Neuronal stem cell (in vitro differentiated cells): ENCODE data around the gene DNAH2.

Experiments used
- DNase-seq: peaks from one replicate; pipeline ENCODE4 v3.0.0-alpha.2; 2013; ENCODE audit warnings: low spot score
- H2AFZ ChIP-seq: one replicate; pipeline ENCODE4 v1.6.1; 2013; ENCODE audit warnings: mild to moderate bottlenecking, low read length, inconsistent platforms
- H2AK5ac ChIP-seq: 2 replicates; pipeline ENCODE4 v1.6.1; 2013; ENCODE audit warnings: low read depth, mild to moderate bottlenecking, inconsistent platforms, low read length, moderate library complexity, mixed read lengths
- H2BK120ac ChIP-seq: 2 replicates; pipeline ENCODE4 v1.6.1; 2013; ENCODE audit warnings: low read depth, mild to moderate bottlenecking, inconsistent platforms, low read length, moderate library complexity, mixed read lengths
- H2BK12ac ChIP-seq: one replicate; pipeline ENCODE4 v1.6.1; 2013; ENCODE audit warnings: low read length, inconsistent platforms
- H2BK15ac ChIP-seq: 2 replicates; pipeline ENCODE4 v1.6.1; 2013; ENCODE audit warnings: mild to moderate bottlenecking, low read length, inconsistent platforms, mixed read lengths
- H2BK5ac ChIP-seq: one replicate; pipeline ENCODE4 v1.6.1; 2013; ENCODE audit warnings: inconsistent platforms, mild to moderate bottlenecking, low read length, moderate library complexity
- H3K14ac ChIP-seq: one replicate; pipeline ENCODE4 v1.6.1; 2013; ENCODE audit warnings: low read length, inconsistent platforms
- H3K18ac ChIP-seq: 2 replicates; pipeline ENCODE4 v1.6.1; 2013; ENCODE audit warnings: low read length, inconsistent platforms
- H3K23ac ChIP-seq: 2 replicates; pipeline ENCODE4 v1.6.1; 2013; ENCODE audit warnings: low read depth, mild to moderate bottlenecking, mixed read lengths, low read length, inconsistent platforms; ENCODE audit not compliant: poor library complexity
- H3K27ac ChIP-seq: replicated peaks from 3 replicates; pipeline ENCODE4 v1.5.1; 2013; ENCODE audit warnings: low read length, inconsistent platforms
- H3K27me3 ChIP-seq, 3 experiments: 2 replicates each; pipeline ENCODE4 v1.6.1; 2013; ENCODE audit warnings: low read length in 3 of 3, mild to moderate bottlenecking in 2 of 3, inconsistent platforms in 1 of 3, low read depth in 1 of 3, mixed read lengths in 1 of 3, moderate library complexity in 1 of 3; ENCODE audit not compliant: control insufficient read depth in 3 of 3, insufficient read depth in 3 of 3
- H3K36me3 ChIP-seq, 2 donors: replicated peaks in 1 of 2; 2 replicates each; pipeline ENCODE4 v1.6.1; 2013; ENCODE audit warnings: low read length in 2 of 2; ENCODE audit not compliant: control insufficient read depth in 2 of 2, insufficient read depth in 2 of 2
- H3K4ac ChIP-seq: 2 replicates; pipeline ENCODE4 v1.6.1; 2013; ENCODE audit warnings: inconsistent platforms, mild to moderate bottlenecking, low read length, moderate library complexity
- H3K4me1 ChIP-seq, 2 donors: 1 replicate in 1 of 2; 2 replicates in 1 of 2; pipeline ENCODE4 v1.6.1; 2013; ENCODE audit warnings: low read length in 2 of 2, low read depth in 1 of 2; ENCODE audit not compliant: control insufficient read depth in 2 of 2, insufficient read depth in 1 of 2
- H3K4me2 ChIP-seq: one replicate; pipeline ENCODE4 v1.6.1; 2013; ENCODE audit warnings: mild to moderate bottlenecking, low read length, inconsistent platforms; ENCODE audit not compliant: insufficient read depth, poor library complexity, severe bottlenecking
- H3K4me3 ChIP-seq, 2 donors: 2 replicates each; pipeline ENCODE4 v1.5.1; 2013; ENCODE audit warnings: low read length in 2 of 2, mild to moderate bottlenecking in 2 of 2, inconsistent platforms in 1 of 2, moderate library complexity in 1 of 2
- H3K79me1 ChIP-seq: one replicate; pipeline ENCODE4 v1.6.1; 2013; ENCODE audit warnings: low read depth, mild to moderate bottlenecking, inconsistent platforms, low read length, moderate library complexity
- H3K9ac ChIP-seq: one replicate; pipeline ENCODE4 v1.6.1; 2013; ENCODE audit warnings: mild to moderate bottlenecking, low read depth, low read length, inconsistent platforms; ENCODE audit not compliant: poor library complexity
- H3K9me3 ChIP-seq, 2 donors: replicated peaks in 1 of 2; 2 replicates each; pipeline versions ENCODE3 to v1.6.1; 2013; ENCODE audit warnings: low read length in 2 of 2, mild to moderate bottlenecking in 2 of 2, inconsistent platforms in 1 of 2, low read depth in 1 of 2, mixed read lengths in 1 of 2, moderate library complexity in 1 of 2; ENCODE audit not compliant: control insufficient read depth in 2 of 2, insufficient read depth in 1 of 2
- H4K8ac ChIP-seq: one replicate; pipeline ENCODE4 v1.6.1; 2013; ENCODE audit warnings: low read depth, mild to moderate bottlenecking, inconsistent platforms, low read length, moderate library complexity
- H4K91ac ChIP-seq: one replicate; pipeline ENCODE4 v1.6.1; 2013; ENCODE audit warnings: low read length, low read depth, mild to moderate bottlenecking, inconsistent platforms; ENCODE audit not compliant: poor library complexity
- WGBS, 2 donors: extraction: QIAGEN DNeasy Blood & Tissue Kit; methylation state at CpG; one replicate each; pipeline ENCODE4 v1.1.7; 2013; ENCODE audit warnings: missing lambda C conversion rate in 2 of 2, mixed read lengths in 1 of 2; ENCODE audit not compliant: insufficient read length in 2 of 2, insufficient replicate concordance in 1 of 2; ENCODE audit errors: extremely low coverage in 2 of 2; 5-methylcytosine and 5-hydroxymethylcytosine counted together

Gene DNAH2

DNA sequence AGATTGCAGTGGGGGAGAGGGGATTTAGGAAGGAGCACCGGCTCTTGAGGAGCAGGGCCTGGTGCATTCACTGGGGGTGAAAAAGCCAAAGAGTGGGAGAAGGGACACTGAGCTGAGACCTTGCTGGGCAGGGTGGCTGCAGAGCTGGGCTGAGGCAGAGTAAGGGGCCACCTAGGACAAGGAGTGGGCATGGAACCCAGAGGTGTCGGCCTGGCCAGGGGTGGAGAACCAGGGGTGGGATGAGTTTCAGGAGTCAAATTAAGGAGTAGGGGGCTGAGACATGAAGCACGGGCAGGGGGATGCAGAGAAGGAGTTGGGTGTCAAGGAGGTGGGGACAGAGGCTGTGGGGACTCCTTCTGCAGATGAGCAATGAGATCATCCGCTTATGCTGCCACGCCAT is 20.1 kb downstream of the DNAH2 start:
- no peak overlapping the region for H2AFZ ChIP-seq
- H3K36me3 ChIP-seq: no peaks in the 10 kb centered on the region
- H3K9me3 ChIP-seq: no peaks in the 10 kb centered on the region
- H3K27me3 ChIP-seq: peaks cover 0 to 34% (median 0%) of the 10 kb centered on the region in 3 experiments
- no CpG with 5 or more reads among the region's 5 CpGs for WGBS, 2 donors
- no peaks in the 10 kb centered on the region for H3K4me1 ChIP-seq
- H3K4me3 ChIP-seq: no peak overlapping the region
- no peak for DNase-seq
- H3K4ac ChIP-seq: no peak overlapping the region
- no peak overlapping the region for H4K8ac ChIP-seq
- H2BK15ac ChIP-seq: no peak overlapping the region
- no peak overlapping the region for H4K91ac ChIP-seq
- no peaks in the 10 kb centered on the region for H3K79me1 ChIP-seq
- H3K4me2 ChIP-seq: no peak overlapping the region
- H2BK120ac ChIP-seq: no peak overlapping the region
- no peak overlapping the region for H2AK5ac ChIP-seq
- H3K27ac ChIP-seq: no peak overlapping the region
- no peak overlapping the region for H3K18ac ChIP-seq
- no peak overlapping the region for H2BK5ac ChIP-seq
- no peak overlapping the region for H2BK12ac ChIP-seq
- no peak overlapping the region for H3K23ac ChIP-seq
- no peak overlapping the region for H3K14ac ChIP-seq
- no peak overlapping the region for H3K9ac ChIP-seq

DNA sequence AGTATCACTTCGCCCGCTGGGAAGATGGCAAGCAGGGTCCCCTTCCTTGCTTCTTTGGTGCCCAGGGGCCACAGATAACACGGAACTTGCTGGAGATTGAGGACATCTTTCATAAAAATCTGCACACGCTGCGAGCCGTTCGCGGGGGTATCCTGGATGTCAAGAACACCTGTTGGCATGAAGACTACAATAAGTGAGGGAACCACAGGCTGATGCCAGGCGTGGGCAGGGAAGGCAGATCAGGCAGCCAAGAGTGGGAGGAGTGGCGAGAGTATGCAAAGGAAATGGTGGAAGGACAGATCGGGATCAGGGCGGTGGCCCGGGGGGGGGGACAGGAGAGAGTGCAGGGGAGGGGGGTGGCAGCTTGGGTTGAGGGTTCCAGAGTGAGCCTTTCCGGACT is 22.2 kb downstream of the DNAH2 start:
- H3K79me1 ChIP-seq: no peaks in the 10 kb centered on the region
- no peak for DNase-seq
- no peak overlapping the region for H3K4me2 ChIP-seq
- H3K4me1 ChIP-seq: no peaks in the 10 kb centered on the region
- peaks cover 0 to 26% (median 0%) of the 10 kb centered on the region in 3 experiments for H3K27me3 ChIP-seq
- no peak overlapping the region for H3K23ac ChIP-seq
- H3K4ac ChIP-seq: no peak overlapping the region
- no peak overlapping the region for H2BK5ac ChIP-seq
- H3K4me3 ChIP-seq: no peak overlapping the region
- H2AFZ ChIP-seq: no peak overlapping the region
- no CpG with 5 or more reads among the region's 14 CpGs for WGBS, 2 donors
- H4K8ac ChIP-seq: no peak overlapping the region
- H3K9me3 ChIP-seq: no peaks in the 10 kb centered on the region
- H2BK120ac ChIP-seq: no peak overlapping the region
- no peak overlapping the region for H2BK12ac ChIP-seq
- H3K9ac ChIP-seq: no peak overlapping the region
- H3K14ac ChIP-seq: no peak overlapping the region
- H4K91ac ChIP-seq: no peak overlapping the region
- H2BK15ac ChIP-seq: no peak overlapping the region
- H3K27ac ChIP-seq: no peak overlapping the region
- no peak overlapping the region for H3K18ac ChIP-seq
- no peak overlapping the region for H2AK5ac ChIP-seq
- no peaks in the 10 kb centered on the region for H3K36me3 ChIP-seq

GRCh38 chr17:7740481-7741001 is 23.0 kb downstream of the DNAH2 start:
- WGBS, 2 donors: no CpG with 5 or more reads among the region's 42 CpGs
- no peak overlapping the region for H3K4me2 ChIP-seq
- no peak overlapping the region for H2BK5ac ChIP-seq
- H4K8ac ChIP-seq: no peak overlapping the region
- H3K18ac ChIP-seq: no peak overlapping the region
- no peak overlapping the region for H3K4me3 ChIP-seq
- no peaks in the 10 kb centered on the region for H3K4me1 ChIP-seq
- no peak for DNase-seq
- no peak overlapping the region for H3K4ac ChIP-seq
- no peaks in the 10 kb centered on the region for H3K36me3 ChIP-seq
- H3K79me1 ChIP-seq: no peaks in the 10 kb centered on the region
- no peak overlapping the region for H2BK120ac ChIP-seq
- H2BK15ac ChIP-seq: no peak overlapping the region
- no peak overlapping the region for H3K14ac ChIP-seq
- peak overlapping the region; percentile 23 for H2AK5ac ChIP-seq
- H4K91ac ChIP-seq: no peak overlapping the region
- no peak overlapping the region for H3K23ac ChIP-seq
- no peak overlapping the region for H2BK12ac ChIP-seq
- H3K27me3 ChIP-seq: peaks cover 0 to 26% (median 0%) of the 10 kb centered on the region in 3 experiments
- H2AFZ ChIP-seq: no peak overlapping the region
- no peak overlapping the region for H3K27ac ChIP-seq
- H3K9me3 ChIP-seq: no peaks in the 10 kb centered on the region
- no peak overlapping the region for H3K9ac ChIP-seq

- Histone ChIP-seq H3K79me1 (no peaks in the 10 kb centered on the region), H3K27ac (no peak overlapping the region), H2BK15ac (no peak overlapping the region), H4K91ac (no peak overlapping the region), H3K4me3 (no peak overlapping the region), H3K4me1 (no peaks in the 10 kb centered on the region), H3K36me3 (no peaks in the 10 kb centered on the region), H3K27me3 (peaks cover 0 to 12% (median 0%) of the 10 kb centered on the region in 3 experiments), H3K18ac (no peak overlapping the region), H3K4me2 (no peak overlapping the region), H3K9me3 (no peaks in the 10 kb centered on the region), H3K4ac (no peak overlapping the region), H4K8ac (no peak overlapping the region), H3K9ac (no peak overlapping the region), H3K23ac (no peak overlapping the region), H2BK12ac (no peak overlapping the region), H2AK5ac (peak overlapping the region; percentile 6), H2AFZ (no peak overlapping the region), H3K14ac (no peak overlapping the region), H2BK120ac (no peak overlapping the region), H2BK5ac (no peak overlapping the region)
- DNase-seq: no peak
- WGBS, 2 donors: no CpG with 5 or more reads among the region's 10 CpGs
These were observed 25.2 kb downstream of the DNAH2 start for GRCh38 chr17:7742729-7743128.
